HG03066 (cell line): ENCODE measurements around the gene INPP5D.
"Not testable (repeated sequence)": the region's sequence is repeated elsewhere in the genome, so short reads cannot be mapped to it uniquely, and the experiment has no call there.

Source experiments
- ATAC-seq: cut with Tn5 transposase; IDR thresholded peaks from one replicate; pipeline ENCODE4 v1.9.1; 2021; ENCODE audit warnings: low read depth; ENCODE audit not compliant: unreplicated experiment

INPP5D gene

GRCh38 chr2:233059797-233060500, at the start of gene INPP5D:
Gene INPP5D (plus strand): TSS chr2:233060342. CDS start chr2:233060479, 137 bp downstream.
- peak; percentile 39 for ATAC-seq

- no peak for ATAC-seq
Measured at GRCh38 chr2:233010569-233011267, 49.4 kb upstream of the INPP5D start.

- ATAC-seq, result no peak
Measured at GRCh38 chr2:233011268-233011650, 48.9 kb upstream of the INPP5D start.

- ATAC-seq, result no peak
Measured at GRCh38 chr2:233011702-233012131, 48.4 kb upstream of the INPP5D start.

GRCh38 chr2:233012301-233012971, 47.7 kb upstream of the INPP5D start:
- ATAC-seq, result no peak

- no peak for ATAC-seq
Measured at GRCh38 chr2:233013027-233013461, 47.1 kb upstream of the INPP5D start, which contains the start of gene NGEF. Gene NGEF (minus strand): TSS chr2:233013256. CDS start chr2:232974890, 38,366 bp downstream.

- ATAC-seq, result no peak
Measured at GRCh38 chr2:233013650-233014049, 46.5 kb upstream of the INPP5D start.

- ATAC-seq, result no peak
Measured at GRCh38 chr2:233015019-233015645, 45.0 kb upstream of the INPP5D start.

GRCh38 chr2:233017947-233018346, 42.2 kb upstream of the INPP5D start:
- no peak for ATAC-seq

- ATAC-seq, result not testable (repeated sequence)
Measured at GRCh38 chr2:233019610-233020009, 40.5 kb upstream of the INPP5D start.

GRCh38 chr2:233020454-233020853, 39.7 kb upstream of the INPP5D start:
- ATAC-seq, result no peak

GRCh38 chr2:233021771-233022170, 38.4 kb upstream of the INPP5D start:
- ATAC-seq, result no peak

- ATAC-seq, result no peak
Measured at GRCh38 chr2:233022561-233022960, 37.6 kb upstream of the INPP5D start.

GRCh38 chr2:233023007-233023760, 37.0 kb upstream of the INPP5D start:
- no peak for ATAC-seq

- no peak for ATAC-seq
Measured at GRCh38 chr2:233023761-233024410, 36.3 kb upstream of the INPP5D start.

GRCh38 chr2:233025706-233026105, 34.4 kb upstream of the INPP5D start:
- no peak for ATAC-seq

- ATAC-seq, result no peak
Measured at GRCh38 chr2:233026198-233026813, 33.8 kb upstream of the INPP5D start.

- no peak for ATAC-seq
Measured at GRCh38 chr2:233029321-233029720, 30.8 kb upstream of the INPP5D start.
